Sigmoid colon (tissue), 7 donors: Measurements from ENCODE around the gene COPB1. TPM values are rescaled to one million over a fixed set of nuclear protein-coding genes. Genes with fewer than 3 reads are reported as not detected.
A peak's percentile ranks its signal among the peaks of the same experiment; 100 is the strongest.

Experiments used
- DNase-seq: peaks from one replicate; pipeline ENCODE4 v3.0.0-alpha.2; 2019
- H3K27ac ChIP-seq, 4 donors: fragments of 200-600 bp; sonication (generic); one replicate each; pipeline ENCODE4 v1.5.1; 2016 to 2019; ENCODE audit warnings: mild to moderate bottlenecking in 1 of 4
- H3K27me3 ChIP-seq, 3 donors: fragments of 200-600 bp; sonication (generic); one replicate each; pipeline ENCODE4 v1.5.1; 2019; ENCODE audit warnings: mild to moderate bottlenecking in 1 of 3
- H3K36me3 ChIP-seq, 4 donors: fragments of 200-600 bp; sonication (generic); one replicate each; pipeline ENCODE4 v1.5.1; 2016 to 2019
- H3K4me1 ChIP-seq, 4 donors: fragments of 200-600 bp; sonication (generic); one replicate each; pipeline ENCODE4 v1.5.1; 2017 to 2019
- H3K4me3 ChIP-seq, 4 donors: fragments of 200-600 bp; sonication (generic); one replicate each; pipeline ENCODE4 v1.5.1; 2017 to 2019; ENCODE audit warnings: mild to moderate bottlenecking in 2 of 4, moderate library complexity in 1 of 4
- H3K9me3 ChIP-seq, 4 donors: fragments of 200-600 bp in 3 of 4; sonication (generic) in 3 of 4; one replicate each; pipeline versions ENCODE4 v1.5.1 to v1.6.1; 2013 to 2019
- CTCF ChIP-seq, 4 experiments: fragments of 450-650 bp in 3 of 4; fragments of 200-600 bp in 1 of 4; IDR thresholded peaks; one replicate each; pipeline ENCODE4 v1.5.1; 2016 to 2019; ENCODE audit warnings: antibody characterized with exemption in 4 of 4, mild to moderate bottlenecking in 3 of 4, moderate library complexity in 2 of 4
- EP300 ChIP-seq, 4 donors: sonication (generic); formaldehyde crosslinking; IDR thresholded peaks; one replicate each; pipeline ENCODE4 v1.6.1; 2017; ENCODE audit warnings: antibody characterized with exemption in 4 of 4
- POLR2A ChIP-seq, 2 donors: fragments of 450-650 bp; IDR thresholded peaks; one replicate each; pipeline ENCODE4 v1.6.1; 2016; ENCODE audit warnings: antibody characterized with exemption in 2 of 2, mild to moderate bottlenecking in 2 of 2, moderate library complexity in 2 of 2
- POLR2AphosphoS5 ChIP-seq, 4 donors: sonication (generic); formaldehyde crosslinking; IDR thresholded peaks; one replicate each; pipeline ENCODE4 v1.6.1; 2017; ENCODE audit warnings: antibody characterized with exemption in 4 of 4
- WGBS, 2 donors: extraction: QIAGEN DNeasy Blood & Tissue Kit; methylation state at CpG; one replicate each; pipeline ENCODE4 v1.1.7; 2013; 5-methylcytosine and 5-hydroxymethylcytosine counted together
- intact Hi-C: fragments of 100-400 bp; cut with DNase I; formaldehyde crosslinking; loops from one replicate; pipeline ENCODE4 v1.15.1; 2023
- polyA plus RNA-seq, 3 donors: library from polyadenylated mRNA; stranded (reverse); fragments of 200-250 nt; gene quantifications; one replicate each; pipeline ENCODE4 v1.2.3, GENCODE V29; 2013
- total RNA-seq, 4 donors: library from RNA; depleted of rRNA; stranded (reverse); fragments of >200 nt; gene quantifications; one replicate each; pipeline ENCODE4 v1.1.0, GENCODE V29; 2016
- donor health status: healthy with polysubstance abuse.
- donor health status: Bipolar disorder and iron deficiency.
- donor health status: healthy.

COPB1 gene
- total and polyA plus RNA-seq, 7 donors, result 54.6 to 103 (median 70.2) TPM

- Histone ChIP-seq H3K36me3 (no peaks in the 10 kb centered on the region), H3K27ac (no peak overlapping the region), H3K27me3 (no peaks in the 10 kb centered on the region), H3K9me3 (no peaks in the 10 kb centered on the region), H3K4me3 (no peak overlapping the region), H3K4me1 (no peaks in the 10 kb centered on the region)
- intact Hi-C loops, result no loop called here
- no peak for TF ChIP-seq EP300 (IDR thresholded peaks at IDR 0.05)
- no peak for TF ChIP-seq CTCF (IDR thresholded peaks at IDR 0.05)
- no peak for TF ChIP-seq POLR2A (IDR thresholded peaks at IDR 0.05)
- TF ChIP-seq POLR2AphosphoS5 (IDR thresholded peaks at IDR 0.05), result no peak
- no peak for DNase-seq
- WGBS, 2 donors, result 63 to 70% methylated on average over 3 of the region's 3 CpGs
Measured at GRCh38 chr11:14435717-14436512, 63.7 kb downstream of the COPB1 start.

GRCh38 chr11:14425621-14426020 lies 74.0 kb downstream of the COPB1 start:
- TF ChIP-seq POLR2A (IDR thresholded peaks at IDR 0.05), result no peak
- TF ChIP-seq CTCF (IDR thresholded peaks at IDR 0.05), result no peak
- no peak for TF ChIP-seq EP300 (IDR thresholded peaks at IDR 0.05)
- no peak for TF ChIP-seq POLR2AphosphoS5 (IDR thresholded peaks at IDR 0.05)
- Histone ChIP-seq H3K9me3 (no peaks in the 10 kb centered on the region), H3K27me3 (no peaks in the 10 kb centered on the region), H3K4me1 (peaks cover 0 to 27% (median 25%) of the 10 kb centered on the region in 4 donors), H3K36me3 (no peaks in the 10 kb centered on the region), H3K27ac (peak overlapping the region in 1 of 4 donors; percentile 22), H3K4me3 (no peak overlapping the region)
- intact Hi-C loops, result no loop called here
- no peak for DNase-seq

DNA sequence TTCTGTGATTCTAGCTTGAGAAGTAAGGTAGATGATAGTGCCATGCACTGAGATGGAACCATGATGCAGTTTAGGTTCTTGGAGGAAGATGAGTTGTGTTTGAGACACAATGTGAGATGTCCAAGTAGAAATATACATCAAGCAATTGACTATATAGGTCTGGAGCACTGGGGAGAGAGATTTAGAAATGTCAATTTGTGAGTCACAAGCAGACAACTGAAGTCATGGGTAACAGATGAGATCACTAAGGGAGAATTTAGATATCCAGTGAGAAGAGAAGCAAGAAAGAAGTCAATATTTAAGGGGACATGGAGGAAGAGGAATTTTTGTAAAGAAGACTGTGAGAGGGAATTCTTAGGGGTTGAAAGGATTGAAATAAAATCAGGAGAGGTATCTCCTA lies 75.5 kb downstream of the COPB1 start:
- peaks cover 0 to 27% (median 25%) of the 10 kb centered on the region in 4 donors for H3K4me1 ChIP-seq
- no peak overlapping the region for H3K4me3 ChIP-seq
- H3K27me3 ChIP-seq, result no peaks in the 10 kb centered on the region
- H3K36me3 ChIP-seq, result no peaks in the 10 kb centered on the region
- intact Hi-C loops, result no loop called here
- no peak for TF ChIP-seq POLR2AphosphoS5 (IDR thresholded peaks at IDR 0.05)
- TF ChIP-seq POLR2A (IDR thresholded peaks at IDR 0.05), result no peak
- no peak for TF ChIP-seq EP300 (IDR thresholded peaks at IDR 0.05)
- TF ChIP-seq CTCF (IDR thresholded peaks at IDR 0.05), result no peak
- H3K27ac ChIP-seq, result peak overlapping the region in 1 of 4 donors; percentile 70
- DNase-seq, result no peak
- no peaks in the 10 kb centered on the region for H3K9me3 ChIP-seq

DNA sequence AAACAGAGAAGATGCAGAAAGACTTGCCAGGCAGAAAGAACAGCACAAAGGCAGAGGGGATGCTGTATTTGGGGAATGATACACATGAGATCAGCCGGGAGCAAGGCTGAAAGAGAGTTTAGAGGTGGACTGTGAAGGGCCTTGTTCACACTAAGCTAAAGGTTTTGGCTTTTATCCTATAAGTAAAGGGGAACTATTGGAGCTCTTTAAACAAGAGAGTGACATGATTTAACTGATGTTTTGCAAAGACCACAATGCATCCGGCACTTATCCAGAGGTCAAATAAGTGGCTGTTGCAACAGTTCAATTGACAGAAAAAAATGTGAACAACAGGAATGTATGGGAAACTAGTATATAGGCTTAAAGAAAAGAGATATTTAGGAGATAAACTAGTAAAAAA lies 76.0 kb downstream of the COPB1 start:
- 64 to 86% methylated on average over 2 of the region's 2 CpGs for WGBS, 2 donors
- no peak overlapping the region for H3K4me3 ChIP-seq
- peaks cover 0 to 27% (median 25%) of the 10 kb centered on the region in 4 donors for H3K4me1 ChIP-seq
- DNase-seq, result no peak
- intact Hi-C loops, result no loop called here
- peak overlapping the region in 3 of 4 donors; percentile 65 to 72 (median 70) for H3K27ac ChIP-seq
- H3K9me3 ChIP-seq, result no peaks in the 10 kb centered on the region
- H3K27me3 ChIP-seq, result no peaks in the 10 kb centered on the region
- no peak for TF ChIP-seq POLR2AphosphoS5 (IDR thresholded peaks at IDR 0.05)
- TF ChIP-seq POLR2A (IDR thresholded peaks at IDR 0.05), result no peak
- no peak for TF ChIP-seq CTCF (IDR thresholded peaks at IDR 0.05)
- TF ChIP-seq EP300 (IDR thresholded peaks at IDR 0.05), result no peak
- H3K36me3 ChIP-seq, result no peaks in the 10 kb centered on the region

GRCh38 chr11:14422814-14423182 lies 76.8 kb downstream of the COPB1 start:
- H3K36me3 ChIP-seq, result no peaks in the 10 kb centered on the region
- peaks cover 0 to 31% (median 25%) of the 10 kb centered on the region in 4 donors for H3K4me1 ChIP-seq
- TF ChIP-seq POLR2AphosphoS5 (IDR thresholded peaks at IDR 0.05), result no peak
- TF ChIP-seq POLR2A (IDR thresholded peaks at IDR 0.05), result no peak
- TF ChIP-seq EP300 (IDR thresholded peaks at IDR 0.05), result no peak
- TF ChIP-seq CTCF (IDR thresholded peaks at IDR 0.05), result no peak
- no peak for DNase-seq
- H3K4me3 ChIP-seq, result no peak overlapping the region
- H3K9me3 ChIP-seq, result no peaks in the 10 kb centered on the region
- no peaks in the 10 kb centered on the region for H3K27me3 ChIP-seq
- peak overlapping the region; percentile 52 to 72 (median 68) for H3K27ac ChIP-seq
- WGBS, 2 donors, result 16 to 34% methylated on average over 2 of the region's 2 CpGs
- intact Hi-C loops, result no loop called here
